ENCODE measurements around the gene STAU1. TPM values are rescaled to one million over a fixed set of nuclear protein-coding genes. Genes with fewer than 3 reads are reported as not detected.

The STAU1 gene
- total and polyA plus RNA-seq, 10 of the 15 experiments (the other 5 are each of a cell fraction or from before 2014, with no cell fraction given) = 13.9 to 66.2 (median 45.6) TPM

DNA sequence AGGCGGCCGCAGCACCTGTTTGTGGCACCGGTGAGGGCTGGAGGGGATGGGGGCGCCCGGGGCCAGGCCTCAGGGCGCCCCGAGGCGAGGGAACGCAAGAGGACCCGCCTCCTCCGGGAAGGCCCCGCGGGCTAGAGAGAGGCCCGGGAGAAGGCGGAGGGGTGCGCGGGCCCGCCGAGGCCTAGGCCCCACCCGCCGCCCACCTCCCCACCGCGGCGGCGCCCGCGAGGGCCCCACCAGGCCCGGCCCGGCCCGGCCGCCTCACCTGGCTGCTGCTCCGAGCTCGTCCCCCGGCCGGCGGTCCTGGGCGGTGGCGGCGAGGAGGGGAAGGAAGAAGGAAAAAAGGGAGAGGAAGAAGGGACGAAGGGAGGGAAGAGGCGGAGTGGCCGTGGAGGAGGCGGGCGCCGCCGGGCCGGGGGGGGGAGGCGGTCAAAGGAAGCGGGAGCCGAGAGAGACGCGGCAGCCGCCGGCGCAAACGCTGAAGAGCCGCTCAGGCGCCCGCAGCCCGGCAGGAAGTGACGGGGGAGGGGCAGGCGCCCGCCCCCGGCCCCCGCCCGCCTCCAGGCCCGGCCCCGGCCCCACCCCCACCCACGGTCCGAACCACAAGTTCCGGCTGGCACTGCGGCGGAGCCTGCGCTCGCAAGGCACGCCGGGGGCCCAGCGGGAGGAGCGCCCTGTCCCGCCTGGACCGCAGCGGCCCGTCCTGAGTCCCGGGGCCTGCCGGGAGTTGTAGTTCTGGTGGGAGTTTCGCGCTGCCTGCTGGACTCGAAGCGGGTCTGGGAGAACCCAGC, at the start of gene STAU1 (continued):
- TF ChIP-seq, protein P1, sequence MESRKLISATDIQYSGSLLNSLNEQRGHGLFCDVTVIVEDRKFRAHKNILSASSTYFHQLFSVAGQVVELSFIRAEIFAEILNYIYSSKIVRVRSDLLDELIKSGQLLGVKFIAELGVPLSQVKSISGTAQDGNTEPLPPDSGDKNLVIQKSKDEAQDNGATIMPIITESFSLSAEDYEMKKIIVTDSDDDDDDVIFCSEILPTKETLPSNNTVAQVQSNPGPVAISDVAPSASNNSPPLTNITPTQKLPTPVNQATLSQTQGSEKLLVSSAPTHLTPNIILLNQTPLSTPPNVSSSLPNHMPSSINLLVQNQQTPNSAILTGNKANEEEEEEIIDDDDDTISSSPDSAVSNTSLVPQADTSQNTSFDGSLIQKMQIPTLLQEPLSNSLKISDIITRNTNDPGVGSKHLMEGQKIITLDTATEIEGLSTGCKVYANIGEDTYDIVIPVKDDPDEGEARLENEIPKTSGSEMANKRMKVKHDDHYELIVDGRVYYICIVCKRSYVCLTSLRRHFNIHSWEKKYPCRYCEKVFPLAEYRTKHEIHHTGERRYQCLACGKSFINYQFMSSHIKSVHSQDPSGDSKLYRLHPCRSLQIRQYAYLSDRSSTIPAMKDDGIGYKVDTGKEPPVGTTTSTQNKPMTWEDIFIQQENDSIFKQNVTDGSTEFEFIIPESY (IDR thresholded peaks at IDR 0.05) = no peak
- TF ChIP-seq CBFB (IDR thresholded peaks at IDR 0.05; ENCODE audit: low read depth) (0 out of 2 replicates have a peak, but pooled peaks have one; percentile 24), GATAD2B (conservative IDR thresholded peaks at IDR 0.05; ENCODE audit: low read depth) (peak; percentile 80), KLF5 (IDR thresholded peaks at IDR 0.05; ENCODE audit: partially characterized antibody) (no peak), KDM1A (IDR thresholded peaks at IDR 0.05; ENCODE audit: borderline replicate concordance) (no peak), ZBED1 (IDR thresholded peaks at IDR 0.05; ENCODE audit: borderline replicate concordance) (no peak), KAT2A (conservative IDR thresholded peaks at IDR 0.05; ENCODE audit: control insufficient read depth, low read depth, low read length) (no peak), NRF1 (conservative IDR thresholded peaks at IDR 0.05; ENCODE audit: low read depth, low read length) (0 out of 2 replicates have a peak, but pooled peaks have one; percentile 15), MEF2B (IDR thresholded peaks at IDR 0.05; ENCODE audit: partially characterized antibody, poor library complexity, severe bottlenecking) (no peak), MEF2A (IDR thresholded peaks at IDR 0.05; ENCODE audit: insufficient read depth, low read depth, low read length) (no peak), SIX5 (IDR thresholded peaks at IDR 0.05; ENCODE audit: low read depth, low read length, severe bottlenecking) (peak; percentile 97), ZNF622 (IDR thresholded peaks at IDR 0.05) (no peak), ATF7 (IDR thresholded peaks at IDR 0.05; ENCODE audit: low read depth) (no peak), NBN (IDR thresholded peaks at IDR 0.05) (no peak), SMAD1 (IDR thresholded peaks at IDR 0.05; ENCODE audit: low read depth, partially characterized antibody) (no peak), ZNF207 (IDR thresholded peaks at IDR 0.05; ENCODE audit: borderline replicate concordance) (no peak), JUNB (IDR thresholded peaks at IDR 0.05) (no peak), BCL11A (IDR thresholded peaks at IDR 0.05; ENCODE audit: low read depth, low read length) (no peak)
- TF ChIP-seq, protein P2, sequence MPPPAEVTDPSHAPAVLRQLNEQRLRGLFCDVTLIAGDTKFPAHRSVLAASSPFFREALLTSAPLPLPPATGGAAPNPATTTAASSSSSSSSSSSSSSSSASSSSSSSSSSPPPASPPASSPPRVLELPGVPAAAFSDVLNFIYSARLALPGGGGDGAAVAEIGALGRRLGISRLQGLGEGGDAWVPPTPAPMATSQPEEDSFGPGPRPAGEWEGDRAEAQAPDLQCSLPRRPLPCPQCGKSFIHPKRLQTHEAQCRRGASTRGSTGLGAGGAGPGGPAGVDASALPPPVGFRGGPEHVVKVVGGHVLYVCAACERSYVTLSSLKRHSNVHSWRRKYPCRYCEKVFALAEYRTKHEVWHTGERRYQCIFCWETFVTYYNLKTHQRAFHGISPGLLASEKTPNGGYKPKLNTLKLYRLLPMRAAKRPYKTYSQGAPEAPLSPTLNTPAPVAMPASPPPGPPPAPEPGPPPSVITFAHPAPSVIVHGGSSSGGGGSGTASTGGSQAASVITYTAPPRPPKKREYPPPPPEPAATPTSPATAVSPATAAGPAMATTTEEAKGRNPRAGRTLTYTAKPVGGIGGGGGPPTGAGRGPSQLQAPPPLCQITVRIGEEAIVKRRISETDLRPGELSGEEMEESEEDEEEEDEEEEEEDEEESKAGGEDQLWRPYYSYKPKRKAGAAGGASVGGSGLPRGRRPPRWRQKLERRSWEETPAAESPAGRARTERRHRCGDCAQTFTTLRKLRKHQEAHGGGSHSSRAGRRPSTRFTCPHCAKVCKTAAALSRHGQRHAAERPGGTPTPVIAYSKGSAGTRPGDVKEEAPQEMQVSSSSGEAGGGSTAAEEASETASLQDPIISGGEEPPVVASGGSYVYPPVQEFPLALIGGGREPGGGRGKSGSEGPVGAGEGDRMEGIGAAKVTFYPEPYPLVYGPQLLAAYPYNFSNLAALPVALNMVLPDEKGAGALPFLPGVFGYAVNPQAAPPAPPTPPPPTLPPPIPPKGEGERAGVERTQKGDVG (CRISPR knock-in tag; IDR thresholded peaks at IDR 0.05) = no peak
- TF ChIP-seq, protein P3, sequence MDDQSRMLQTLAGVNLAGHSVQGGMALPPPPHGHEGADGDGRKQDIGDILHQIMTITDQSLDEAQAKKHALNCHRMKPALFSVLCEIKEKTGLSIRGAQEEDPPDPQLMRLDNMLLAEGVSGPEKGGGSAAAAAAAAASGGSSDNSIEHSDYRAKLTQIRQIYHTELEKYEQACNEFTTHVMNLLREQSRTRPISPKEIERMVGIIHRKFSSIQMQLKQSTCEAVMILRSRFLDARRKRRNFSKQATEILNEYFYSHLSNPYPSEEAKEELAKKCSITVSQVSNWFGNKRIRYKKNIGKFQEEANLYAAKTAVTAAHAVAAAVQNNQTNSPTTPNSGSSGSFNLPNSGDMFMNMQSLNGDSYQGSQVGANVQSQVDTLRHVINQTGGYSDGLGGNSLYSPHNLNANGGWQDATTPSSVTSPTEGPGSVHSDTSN (IDR thresholded peaks at IDR 0.05; ENCODE audit: insufficient replicate concordance, low read depth, low read length) = no peak
- TF ChIP-seq, protein P4, sequence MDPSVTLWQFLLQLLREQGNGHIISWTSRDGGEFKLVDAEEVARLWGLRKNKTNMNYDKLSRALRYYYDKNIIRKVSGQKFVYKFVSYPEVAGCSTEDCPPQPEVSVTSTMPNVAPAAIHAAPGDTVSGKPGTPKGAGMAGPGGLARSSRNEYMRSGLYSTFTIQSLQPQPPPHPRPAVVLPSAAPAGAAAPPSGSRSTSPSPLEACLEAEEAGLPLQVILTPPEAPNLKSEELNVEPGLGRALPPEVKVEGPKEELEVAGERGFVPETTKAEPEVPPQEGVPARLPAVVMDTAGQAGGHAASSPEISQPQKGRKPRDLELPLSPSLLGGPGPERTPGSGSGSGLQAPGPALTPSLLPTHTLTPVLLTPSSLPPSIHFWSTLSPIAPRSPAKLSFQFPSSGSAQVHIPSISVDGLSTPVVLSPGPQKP (IDR thresholded peaks at IDR 0.05; ENCODE audit: low read depth, low read length) = peak; percentile 59; the same call in 1 of the 2 replicates
- TF ChIP-seq, protein P5, sequence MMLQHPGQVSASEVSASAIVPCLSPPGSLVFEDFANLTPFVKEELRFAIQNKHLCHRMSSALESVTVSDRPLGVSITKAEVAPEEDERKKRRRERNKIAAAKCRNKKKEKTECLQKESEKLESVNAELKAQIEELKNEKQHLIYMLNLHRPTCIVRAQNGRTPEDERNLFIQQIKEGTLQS (IDR thresholded peaks at IDR 0.05; ENCODE audit: borderline replicate concordance, extremely low read depth, low read depth, low read length) = no peak
